Stimulated activated naive CD8-positive, alpha-beta T cell treated with anti-CD3 and anti-CD28 coated beads, Interleukin-15, amount 100 ng/mL, for 72 hours (primary cell): Measurements from ENCODE around the gene ABCC12.

Experiments used
- ATAC-seq: fragments of 150-1000 bp; cut with Tn5 transposase; 2 replicates; pipeline ENCODE4 v1.10.0; 2021; ENCODE audit warnings: mild to moderate bottlenecking, moderate library complexity
- DNase-seq, 2 donors: peaks; one replicate each; pipeline ENCODE4 v3.0.0; 2021 to 2022
- H3K27ac Mint-ChIP-seq, 2 donors: one replicate each; pipeline ENCODE4 v1.8.0; 2022; ENCODE audit warnings: mild to moderate bottlenecking in 2 of 2, mixed read lengths in 2 of 2, moderate library complexity in 2 of 2
- H3K27me3 Mint-ChIP-seq: one replicate; pipeline ENCODE4 v1.8.0; 2022; ENCODE audit warnings: mixed read lengths
- H3K4me1 Mint-ChIP-seq: one replicate; pipeline ENCODE4 v1.8.0; 2022; ENCODE audit warnings: mild to moderate bottlenecking, mixed read lengths
- H3K4me3 Mint-ChIP-seq, 2 donors: one replicate each; pipeline ENCODE4 v1.8.0; 2022; ENCODE audit warnings: mild to moderate bottlenecking in 2 of 2, mixed read lengths in 2 of 2, moderate library complexity in 1 of 2
- H3K9me3 Mint-ChIP-seq, 2 donors: one replicate each; pipeline ENCODE4 v1.8.0; 2022; ENCODE audit warnings: mixed read lengths in 2 of 2

The ABCC12 gene

DNA sequence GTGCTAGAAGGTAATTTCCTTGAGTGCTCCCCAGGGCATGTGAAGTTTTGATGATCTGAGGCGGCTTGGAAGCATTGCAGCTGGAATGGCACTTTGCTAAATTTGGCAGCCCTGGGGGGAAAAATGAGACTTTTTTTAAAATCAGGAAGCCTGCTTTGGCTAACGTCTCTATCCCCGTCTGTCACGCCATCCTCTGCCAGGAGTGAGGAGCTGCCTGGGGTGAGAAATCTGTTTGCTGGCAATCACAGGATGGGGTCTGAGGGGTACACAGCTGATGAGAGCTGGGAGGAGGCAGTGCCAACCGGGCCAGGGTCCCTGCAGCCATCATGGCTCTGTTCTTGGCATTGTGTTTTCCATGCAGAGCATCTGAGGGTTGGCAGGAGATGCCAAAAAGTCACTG lies 2.0 kb downstream of the ABCC12 start:
- ATAC-seq, result no peak
- H3K9me3 Mint-ChIP-seq, result peaks cover 0 to 2% of the 10 kb centered on the region in 2 donors
- peaks cover 59% of the 10 kb centered on the region for H3K27me3 Mint-ChIP-seq
- H3K4me3 Mint-ChIP-seq, result no peak overlapping the region
- DNase-seq, result no peak
- peaks cover 22% of the 10 kb centered on the region for H3K4me1 Mint-ChIP-seq
- H3K27ac Mint-ChIP-seq, result no peak overlapping the region

DNA sequence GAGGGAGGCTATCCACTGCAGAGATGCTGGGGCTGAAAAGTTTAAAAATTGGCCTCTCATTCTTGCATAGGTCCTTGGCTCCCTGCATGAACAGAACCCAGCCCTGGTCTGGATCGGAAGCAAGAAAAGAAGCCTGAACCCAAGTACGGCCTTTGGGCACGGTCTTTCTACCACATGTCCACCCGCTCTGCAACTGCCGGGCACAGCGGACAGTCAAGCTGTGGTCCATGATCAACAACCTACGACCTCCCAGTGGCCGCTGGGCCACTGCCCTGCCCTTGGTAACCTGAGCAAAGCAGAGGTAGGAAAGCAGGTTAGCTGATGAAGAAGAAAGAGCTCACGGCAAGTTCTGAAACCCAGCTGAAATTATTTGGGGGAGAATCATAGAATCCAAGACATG lies 3.6 kb downstream of the ABCC12 start:
- no peak overlapping the region for H3K4me3 Mint-ChIP-seq
- peaks cover 0 to 7% of the 10 kb centered on the region in 2 donors for H3K9me3 Mint-ChIP-seq
- H3K4me1 Mint-ChIP-seq, result peaks cover 6% of the 10 kb centered on the region
- ATAC-seq (no peak), DNase-seq (no peak)
- H3K27ac Mint-ChIP-seq, result no peak overlapping the region
- H3K27me3 Mint-ChIP-seq, result peaks cover 65% of the 10 kb centered on the region

DNA sequence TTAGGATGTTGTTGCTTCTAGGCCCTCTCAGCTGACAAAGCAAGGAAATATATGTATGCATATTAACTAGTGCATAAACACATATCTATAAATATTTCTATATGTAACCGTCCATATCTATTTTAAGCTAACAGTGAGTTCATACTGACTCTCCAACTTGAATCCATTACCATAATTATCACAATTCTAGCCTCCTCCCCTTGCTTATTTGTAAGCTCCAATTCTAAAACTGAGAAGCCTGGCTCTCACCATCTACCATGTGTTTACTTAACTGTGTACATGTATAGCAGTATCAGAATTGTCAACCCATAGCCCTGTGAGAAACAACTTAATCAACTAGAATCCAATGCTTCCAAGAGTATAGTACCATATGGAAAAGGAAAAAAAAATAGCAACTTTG lies 5.1 kb downstream of the ABCC12 start:
- H3K4me3 Mint-ChIP-seq, result no peak overlapping the region
- no peaks in the 10 kb centered on the region for H3K4me1 Mint-ChIP-seq
- no peak overlapping the region for H3K27ac Mint-ChIP-seq
- no peak for DNase-seq
- H3K9me3 Mint-ChIP-seq, result peaks cover 0 to 7% of the 10 kb centered on the region in 2 donors
- peaks cover 64% of the 10 kb centered on the region for H3K27me3 Mint-ChIP-seq
- ATAC-seq, result no peak

DNA sequence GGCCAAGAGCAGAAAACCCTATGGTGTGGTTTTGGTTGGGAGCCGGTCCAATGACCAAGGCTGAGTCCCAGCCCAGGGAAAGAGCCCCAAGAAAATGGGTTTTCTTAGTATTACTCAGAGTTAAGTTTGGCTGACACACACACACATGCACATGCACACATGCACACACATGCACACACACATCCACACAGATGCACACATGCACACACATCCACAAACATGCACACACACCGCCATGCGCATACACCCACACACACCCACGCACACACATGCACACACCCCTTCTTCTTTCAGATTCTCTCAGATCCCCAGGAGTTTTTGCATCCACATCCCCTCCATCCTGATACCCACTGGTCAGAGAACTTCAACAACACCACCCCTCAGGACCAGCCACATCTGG lies 9.1 kb downstream of the ABCC12 start:
- DNase-seq (no peak), ATAC-seq (no peak)
- Mint-ChIP-seq H3K27me3 (peaks cover 49% of the 10 kb centered on the region), H3K9me3 (peaks cover 0 to 7% of the 10 kb centered on the region in 2 donors), H3K27ac (no peak overlapping the region), H3K4me3 (no peak overlapping the region), H3K4me1 (no peaks in the 10 kb centered on the region)

DNA sequence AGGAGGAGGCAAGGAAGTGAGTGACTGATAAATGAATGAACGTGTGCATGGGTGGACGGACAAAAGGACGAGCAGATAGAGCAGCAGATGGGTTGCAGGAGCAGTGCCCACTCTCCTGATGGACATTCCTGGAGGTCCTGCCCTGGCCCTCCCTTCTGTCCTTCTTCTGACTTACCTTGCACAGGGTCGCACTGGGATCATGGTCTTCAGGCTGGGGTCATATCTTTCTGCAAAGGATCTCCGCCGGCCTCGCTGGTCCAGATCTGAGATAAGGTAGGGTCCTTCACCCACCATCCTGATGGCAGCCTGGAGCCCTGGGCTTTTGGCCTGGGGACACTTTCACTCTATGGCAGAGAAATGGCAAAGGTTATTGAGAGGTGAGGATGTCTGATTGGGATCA lies 9.7 kb downstream of the ABCC12 start:
- H3K4me1 Mint-ChIP-seq, result no peaks in the 10 kb centered on the region

DNA sequence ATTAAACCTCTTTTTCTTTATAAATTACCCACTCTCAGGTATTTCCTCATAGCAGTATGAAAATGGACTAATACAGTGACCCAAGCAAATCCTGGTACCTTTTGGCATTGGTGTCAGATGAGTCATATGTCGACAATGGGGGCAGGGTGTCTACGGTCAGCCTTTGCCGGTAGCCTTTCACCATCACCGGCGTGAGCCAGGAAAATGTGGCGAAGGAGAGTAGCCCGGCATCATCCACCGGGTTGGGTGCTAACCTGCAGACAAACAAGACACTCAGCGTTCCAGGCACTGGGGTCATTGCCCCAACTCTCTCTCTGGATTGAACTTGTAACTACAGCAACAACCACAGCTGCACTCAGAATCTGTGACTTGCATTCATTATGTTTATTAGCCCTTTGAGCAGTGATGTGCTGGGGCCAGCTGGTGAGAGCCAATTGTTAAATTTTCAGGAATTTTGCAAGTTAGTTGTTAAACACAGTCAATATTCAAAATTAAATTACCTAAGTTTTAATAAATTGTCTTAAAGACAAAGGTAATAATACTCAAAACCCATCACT lies 11.9 kb downstream of the ABCC12 start:
- Mint-ChIP-seq H3K4me3 (no peak overlapping the region), H3K27ac (no peak overlapping the region), H3K27me3 (peaks cover 35% of the 10 kb centered on the region), H3K4me1 (no peaks in the 10 kb centered on the region), H3K9me3 (peaks cover 0 to 7% of the 10 kb centered on the region in 2 donors)
- ATAC-seq, result no peak
- no peak for DNase-seq

More for the DNA sequence above, 9.7 kb downstream of the ABCC12 start:
- no peak overlapping the region for H3K4me3 Mint-ChIP-seq
- no peak overlapping the region for H3K27ac Mint-ChIP-seq
- H3K27me3 Mint-ChIP-seq, result peaks cover 48% of the 10 kb centered on the region
- ATAC-seq (peak; percentile 20), DNase-seq (no peak)
- H3K9me3 Mint-ChIP-seq, result peaks cover 0 to 7% of the 10 kb centered on the region in 2 donors

DNA sequence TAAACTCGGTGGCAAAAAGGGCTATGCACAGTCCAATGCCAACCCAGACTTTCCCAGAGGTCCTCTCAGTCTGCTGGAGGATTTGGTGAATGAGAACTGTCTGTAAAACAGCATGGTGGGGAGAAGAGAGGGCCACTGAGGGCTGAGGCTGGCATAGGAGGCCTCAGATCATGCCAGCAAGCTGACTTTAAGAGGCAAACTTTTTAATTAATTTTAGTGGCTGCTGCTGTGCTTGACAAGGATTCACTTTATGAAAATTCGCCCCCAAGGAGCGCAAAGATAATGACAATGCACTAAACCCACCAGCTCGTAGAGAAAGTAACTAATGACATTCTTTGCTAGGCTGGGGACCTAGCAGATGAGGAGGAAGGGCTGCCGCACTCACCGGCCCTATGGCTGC lies 15.0 kb downstream of the ABCC12 start:
- no peak overlapping the region for H3K27ac Mint-ChIP-seq
- no peaks in the 10 kb centered on the region for H3K9me3 Mint-ChIP-seq
- ATAC-seq (no peak), DNase-seq (no peak)
- H3K4me1 Mint-ChIP-seq, result no peaks in the 10 kb centered on the region
- H3K4me3 Mint-ChIP-seq, result no peak overlapping the region
- peaks cover 27% of the 10 kb centered on the region for H3K27me3 Mint-ChIP-seq

DNA sequence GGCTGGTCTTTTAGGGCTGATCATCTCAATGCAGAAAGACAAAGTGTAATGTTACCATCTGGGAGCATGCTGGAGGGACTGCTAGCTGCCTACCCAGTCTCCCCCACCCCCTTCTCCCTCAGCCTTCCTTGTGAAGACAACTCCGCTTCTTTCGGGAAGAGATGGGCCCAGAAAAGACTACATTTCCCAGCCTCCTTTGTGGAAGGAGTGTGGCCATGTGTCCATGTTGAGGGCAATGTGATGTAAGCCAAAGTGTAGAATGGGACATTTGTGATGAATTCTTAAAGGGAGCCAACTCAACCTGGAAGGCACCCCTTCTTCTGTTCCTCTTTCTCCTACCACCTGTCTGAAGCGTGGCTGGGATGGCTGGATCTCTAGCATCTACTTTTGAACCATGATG lies 16.3 kb downstream of the ABCC12 start:
- H3K4me3 Mint-ChIP-seq, result no peak overlapping the region
- ATAC-seq, result no peak
- peaks cover 24% of the 10 kb centered on the region for H3K27me3 Mint-ChIP-seq
- no peak for DNase-seq
- no peak overlapping the region for H3K27ac Mint-ChIP-seq
- H3K9me3 Mint-ChIP-seq, result no peaks in the 10 kb centered on the region
- H3K4me1 Mint-ChIP-seq, result no peaks in the 10 kb centered on the region

DNA sequence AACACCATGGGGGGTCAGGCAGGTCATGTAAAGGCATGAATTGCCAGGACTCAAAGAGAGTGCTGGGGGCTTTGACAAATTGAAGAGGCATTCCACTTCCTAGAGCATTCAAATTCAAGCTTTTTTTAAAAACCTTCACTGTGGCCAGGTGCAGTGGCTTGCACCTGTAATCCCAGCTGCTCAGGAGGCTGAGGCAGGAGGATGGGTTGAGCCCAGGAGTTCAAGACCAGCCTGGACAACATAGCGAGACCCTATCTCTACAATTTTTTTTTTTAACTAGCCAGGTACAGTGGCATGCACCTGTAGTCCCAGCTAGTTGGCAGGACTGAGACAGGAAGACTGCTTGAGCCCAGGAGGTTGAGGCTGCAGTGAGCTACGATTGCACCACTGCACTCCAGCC lies 17.2 kb downstream of the ABCC12 start:
- H3K4me3 Mint-ChIP-seq, result no peak overlapping the region
- peaks cover 20% of the 10 kb centered on the region for H3K27me3 Mint-ChIP-seq
- no peak for DNase-seq
- no peak overlapping the region for H3K27ac Mint-ChIP-seq
- no peak for ATAC-seq
- no peaks in the 10 kb centered on the region for H3K4me1 Mint-ChIP-seq
- no peaks in the 10 kb centered on the region for H3K9me3 Mint-ChIP-seq

DNA sequence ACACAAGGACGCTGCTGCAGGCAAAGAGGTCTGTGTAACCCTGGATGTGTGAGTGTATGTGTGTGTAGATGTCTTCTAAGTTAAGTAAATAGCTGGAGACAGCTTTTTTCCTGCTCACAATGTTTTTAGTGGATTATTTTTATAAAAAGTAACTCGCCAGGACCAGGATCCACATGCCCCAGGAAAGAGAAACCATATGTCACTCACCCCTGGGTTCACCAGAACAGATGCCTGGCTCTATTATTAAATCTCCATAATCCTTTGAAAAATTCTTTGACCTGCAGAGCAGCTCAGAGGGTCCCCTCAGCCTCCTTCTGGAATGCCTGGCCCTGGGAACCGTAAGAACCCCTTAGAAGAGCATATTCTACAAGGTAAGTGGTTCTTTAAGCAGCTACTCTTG lies 18.0 kb downstream of the ABCC12 start:
- Mint-ChIP-seq H3K4me1 (no peaks in the 10 kb centered on the region), H3K27ac (no peak overlapping the region), H3K4me3 (no peak overlapping the region), H3K9me3 (no peaks in the 10 kb centered on the region), H3K27me3 (peaks cover 20% of the 10 kb centered on the region)
- no peak for ATAC-seq
- no peak for DNase-seq

DNA sequence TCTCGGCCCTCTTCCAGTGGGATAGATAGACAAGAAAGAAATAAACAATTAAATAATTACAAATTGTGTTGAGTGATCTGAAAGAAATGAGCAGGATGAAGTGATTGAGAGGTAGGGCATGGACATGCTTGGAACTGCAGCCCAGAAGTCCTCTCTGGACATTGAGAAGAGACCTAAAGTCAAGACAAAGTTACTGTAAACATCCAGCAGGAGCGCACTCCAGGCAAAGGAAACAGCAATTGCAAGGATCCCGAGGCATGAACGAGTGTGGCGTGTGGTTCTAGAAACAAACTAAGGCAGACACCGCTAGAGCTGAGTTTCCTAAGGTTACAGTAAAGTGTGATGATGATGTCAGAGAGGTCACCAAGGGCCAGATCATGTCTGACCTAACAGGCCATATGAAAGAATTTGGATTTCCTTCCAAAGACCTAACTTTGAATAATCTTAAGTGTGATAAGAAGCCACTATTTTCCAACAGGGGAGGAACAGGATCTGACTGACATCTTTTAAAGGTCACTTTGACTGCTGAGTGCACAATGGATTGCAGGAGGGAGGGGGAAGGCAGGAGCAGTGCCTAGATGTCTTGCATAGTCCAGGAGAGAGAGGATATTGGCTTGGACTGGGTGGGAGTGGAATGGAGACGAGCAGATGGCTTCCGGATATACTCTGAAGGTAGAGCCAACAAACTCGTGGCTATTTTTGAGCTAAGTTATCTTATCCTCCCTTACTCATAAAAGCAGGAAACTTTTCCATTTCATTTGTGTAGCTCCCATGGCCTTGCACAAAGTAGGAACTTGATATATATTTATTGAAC lies 19.0 kb downstream of the ABCC12 start:
- Mint-ChIP-seq H3K27ac (no peak overlapping the region), H3K9me3 (no peaks in the 10 kb centered on the region), H3K27me3 (peaks cover 12% of the 10 kb centered on the region), H3K4me1 (no peaks in the 10 kb centered on the region), H3K4me3 (no peak overlapping the region)
- ATAC-seq, result no peak
- DNase-seq, result no peak

DNA sequence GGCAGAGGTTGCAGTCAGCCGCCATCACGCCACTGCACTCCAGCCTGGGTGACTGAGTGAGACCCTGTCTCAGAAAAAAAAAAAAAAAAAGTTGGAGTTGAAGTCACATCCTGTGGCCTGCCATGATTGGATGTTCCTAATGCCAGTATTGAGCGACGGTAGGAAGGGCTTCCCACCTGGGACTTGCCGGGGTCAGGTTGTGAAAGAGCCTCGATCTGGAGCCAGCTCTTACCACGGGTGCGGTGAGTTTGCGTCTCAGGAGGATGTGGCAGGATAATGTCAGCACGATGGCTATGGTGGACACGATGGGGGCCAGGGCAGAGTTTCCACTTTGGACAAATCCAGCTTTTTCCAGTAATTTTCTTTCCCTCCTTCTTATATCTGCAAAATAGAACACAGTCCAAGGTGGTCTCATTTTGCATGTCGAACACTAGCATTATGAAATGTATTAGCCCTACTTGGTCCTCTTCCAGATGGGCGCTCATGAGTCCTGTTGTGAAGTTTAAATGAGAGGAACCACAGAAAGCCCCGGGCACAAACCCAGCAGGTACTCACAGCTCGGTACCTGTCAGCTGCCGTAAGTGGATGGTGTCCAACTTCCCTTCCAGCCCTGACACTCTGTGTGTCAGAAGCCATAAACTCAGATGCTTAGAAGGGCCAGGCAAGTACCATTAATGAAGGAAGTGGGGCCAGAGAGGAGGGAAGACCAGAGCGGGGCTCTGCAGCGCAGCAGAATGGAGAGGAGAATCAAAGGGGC lies 22.2 kb downstream of the ABCC12 start:
- ATAC-seq (no peak), DNase-seq (no peak)
- Mint-ChIP-seq H3K4me3 (no peak overlapping the region), H3K9me3 (no peaks in the 10 kb centered on the region), H3K4me1 (no peaks in the 10 kb centered on the region), H3K27me3 (peaks cover 31% of the 10 kb centered on the region), H3K27ac (peak overlapping the region in 1 of 2 donors; percentile 87)

DNA sequence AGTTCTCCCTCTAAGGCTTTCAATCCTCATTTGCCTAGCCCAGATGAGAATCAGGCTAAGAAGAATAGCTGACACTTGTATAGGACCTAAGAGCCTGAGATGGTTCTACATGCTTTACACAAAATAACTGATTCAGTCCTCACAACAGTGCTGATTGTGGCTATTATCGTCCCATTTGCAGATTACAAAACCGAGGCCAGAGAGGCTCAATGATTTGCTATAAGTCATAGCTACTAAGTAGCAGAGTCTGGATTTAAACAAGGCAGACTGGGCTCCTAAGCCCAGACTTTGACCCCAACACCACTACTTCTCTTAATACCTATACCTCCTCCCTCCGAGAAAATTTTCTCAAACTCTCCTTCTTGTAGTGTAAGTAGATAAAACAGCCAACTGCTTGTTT lies 23.1 kb downstream of the ABCC12 start:
- Mint-ChIP-seq H3K27me3 (peaks cover 31% of the 10 kb centered on the region), H3K9me3 (no peaks in the 10 kb centered on the region), H3K4me3 (no peak overlapping the region), H3K27ac (no peak overlapping the region), H3K4me1 (no peaks in the 10 kb centered on the region)
- no peak for DNase-seq
- ATAC-seq, result no peak

DNA sequence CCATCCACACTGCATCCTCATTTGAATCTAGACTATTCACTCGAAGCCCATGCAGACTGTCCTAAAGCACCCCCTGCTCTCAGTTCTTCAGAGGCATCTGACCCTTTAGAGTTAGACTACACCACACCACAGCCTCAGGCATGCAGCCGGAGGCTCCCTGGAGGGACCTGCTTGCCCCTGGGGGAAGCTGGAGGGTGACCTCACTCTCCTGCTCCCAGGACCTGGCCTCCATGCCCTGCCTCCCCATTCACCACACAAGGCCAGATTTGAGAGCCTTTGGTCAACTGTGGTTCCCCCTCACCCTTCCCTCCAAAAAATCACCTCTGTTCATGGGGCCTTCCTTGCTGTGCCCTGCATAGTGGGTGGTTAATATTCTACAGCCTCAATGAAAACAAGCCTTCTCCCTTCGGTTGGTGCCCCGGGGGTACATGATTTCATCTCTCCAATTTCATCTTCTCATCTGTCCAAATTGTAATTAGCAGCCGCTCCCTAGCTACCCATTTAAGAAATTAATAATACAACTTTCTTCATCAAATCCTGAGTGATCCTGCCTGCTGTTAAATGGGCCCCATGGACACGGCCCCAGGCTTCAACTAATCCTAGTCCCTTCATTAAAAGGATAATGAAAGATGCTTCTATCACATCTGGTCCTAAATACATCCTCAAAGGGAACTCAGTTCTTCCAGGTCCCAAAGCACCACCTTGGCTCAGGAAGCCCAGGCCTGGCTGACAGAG lies 24.4 kb downstream of the ABCC12 start:
- DNase-seq (no peak), ATAC-seq (no peak)
- Mint-ChIP-seq H3K27ac (no peak overlapping the region), H3K27me3 (peaks cover 37% of the 10 kb centered on the region), H3K4me3 (no peak overlapping the region), H3K4me1 (no peaks in the 10 kb centered on the region), H3K9me3 (no peaks in the 10 kb centered on the region)

DNA sequence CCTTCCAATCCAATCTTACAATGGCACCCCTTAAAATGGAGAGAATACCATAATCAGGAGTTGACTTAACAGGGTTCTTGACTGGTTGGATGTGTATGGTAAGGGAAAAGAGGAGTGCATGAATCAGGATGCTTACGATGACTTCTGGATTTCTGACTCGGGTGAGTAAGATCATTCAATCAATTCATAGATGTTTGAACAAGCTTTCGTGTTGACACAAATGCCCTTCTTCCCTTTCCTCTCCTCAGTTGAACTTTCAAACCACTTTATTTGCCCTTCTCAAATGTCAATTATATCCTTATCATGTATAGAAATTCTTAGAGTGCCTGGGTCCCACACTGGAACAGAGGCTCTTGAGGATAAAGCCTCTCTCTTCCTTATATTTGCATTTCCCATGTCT lies 25.9 kb downstream of the ABCC12 start:
- H3K27me3 Mint-ChIP-seq, result peaks cover 44% of the 10 kb centered on the region
- ATAC-seq (no peak), DNase-seq (no peak)
- H3K4me1 Mint-ChIP-seq, result no peaks in the 10 kb centered on the region
- H3K9me3 Mint-ChIP-seq, result peaks cover 0 to 4% of the 10 kb centered on the region in 2 donors
- H3K4me3 Mint-ChIP-seq, result no peak overlapping the region
- no peak overlapping the region for H3K27ac Mint-ChIP-seq
